ENCODE measurements around the gene JMJD8. TPM values are rescaled to one million over a fixed set of nuclear protein-coding genes. Genes with fewer than 3 reads are reported as not detected.
A peak's percentile ranks its signal among the peaks of the same experiment; 100 is the strongest.

Gene JMJD8
- total RNA-seq, 2 experiments from 2014 or later, result 22.0 to 23.6 TPM

GRCh38 chr16:662095-662494 lies 22.0 kb downstream of the JMJD8 start:
- Histone ChIP-seq H3K9me3 (ENCODE audit: control insufficient read depth in 1 of 2, insufficient read depth in 1 of 2, low read length in 2 of 2) (no peaks in the 10 kb centered on the region), H3K36me3 (ENCODE audit: insufficient read depth, low read length) (no peaks in the 10 kb centered on the region), H3K27me3 (ENCODE audit: control insufficient read depth in 1 of 2, insufficient read depth in 2 of 2, low read length in 2 of 2) (no peaks in the 10 kb centered on the region), H3K4me1 (ENCODE audit: insufficient read depth, low read length) (peaks cover 24% of the 10 kb centered on the region), H3K4me3 (ENCODE audit: low read length) (no peak overlapping the region), H3K27ac (ENCODE audit: low read depth in 1 of 2, low read length in 2 of 2) (no peak overlapping the region)
- intact Hi-C loops (cut with DNase I, micrococcal nuclease), result loop anchor here in 1 of 2 experiments (5.0 kb wide), 1 partner anchor 70 kb away; the partner anchor contains the start of gene RAB40C
- H3K27ac Mint-ChIP-seq, result no peak overlapping the region
- H3K27me3 Mint-ChIP-seq, result no peaks in the 10 kb centered on the region
- no peak for ATAC-seq (ENCODE audit: poor library complexity)
- ChIA-PET POLR2A (no interaction called here), CTCF (interaction anchor here (1.7 kb wide), 1 partner anchor 270 kb away, joined by 4 read pairs; no protein-coding TSS in a partner anchor)
- no peaks in the 10 kb centered on the region for H3K36me3 Mint-ChIP-seq (ENCODE audit: low read depth)
- peaks cover 6% of the 10 kb centered on the region for H3K4me1 Mint-ChIP-seq (ENCODE audit: low read depth)
- DNase-seq, result no peak
- TF ChIP-seq CTCF (IDR thresholded peaks at IDR 0.05), result no peak
- H3K9me3 Mint-ChIP-seq, result no peaks in the 10 kb centered on the region
- no peak overlapping the region for H3K4me3 Mint-ChIP-seq

GRCh38 chr16:661184-661821 lies 22.8 kb downstream of the JMJD8 start:
- no peak for TF ChIP-seq CTCF (IDR thresholded peaks at IDR 0.05)
- POLR2A ChIA-PET, result no interaction called here
- Mint-ChIP-seq H3K4me1 (ENCODE audit: low read depth) (peaks cover 6% of the 10 kb centered on the region), H3K9me3 (no peaks in the 10 kb centered on the region), H3K27me3 (no peaks in the 10 kb centered on the region), H3K36me3 (ENCODE audit: low read depth) (no peaks in the 10 kb centered on the region), H3K27ac (no peak overlapping the region), H3K4me3 (peak overlapping the region; percentile 56)
- intact Hi-C loops (cut with DNase I, micrococcal nuclease), result loop anchor here in 1 of 2 experiments (5.0 kb wide), 1 partner anchor 69 kb away; the partner anchor contains the start of gene RAB40C
- H3K4me3 ChIP-seq (ENCODE audit: low read length), result no peak overlapping the region
- H3K36me3 ChIP-seq (ENCODE audit: insufficient read depth, low read length), result no peaks in the 10 kb centered on the region
- CTCF ChIA-PET, result interaction anchor here (1.7 kb wide), 1 partner anchor 269 kb away, joined by 4 read pairs; no protein-coding TSS in a partner anchor
- H3K27me3 ChIP-seq (ENCODE audit: control insufficient read depth in 1 of 2, insufficient read depth in 2 of 2, low read length in 2 of 2), result no peaks in the 10 kb centered on the region
- peaks cover 16% of the 10 kb centered on the region for H3K4me1 ChIP-seq (ENCODE audit: insufficient read depth, low read length)
- DNase-seq, result no peak
- H3K9me3 ChIP-seq (ENCODE audit: control insufficient read depth in 1 of 2, insufficient read depth in 1 of 2, low read length in 2 of 2), result no peaks in the 10 kb centered on the region
- H3K27ac ChIP-seq (ENCODE audit: low read depth in 1 of 2, low read length in 2 of 2), result no peak overlapping the region
- ATAC-seq (ENCODE audit: poor library complexity), result no peak

- Mint-ChIP-seq H3K36me3 (ENCODE audit: low read depth) (no peaks in the 10 kb centered on the region), H3K4me1 (ENCODE audit: low read depth) (peaks cover 6% of the 10 kb centered on the region), H3K9me3 (no peaks in the 10 kb centered on the region), H3K27ac (no peak overlapping the region), H3K27me3 (no peaks in the 10 kb centered on the region), H3K4me3 (peak overlapping the region; percentile 56)
- Histone ChIP-seq H3K4me3 (ENCODE audit: low read length) (no peak overlapping the region), H3K27me3 (ENCODE audit: control insufficient read depth in 1 of 2, insufficient read depth in 2 of 2, low read length in 2 of 2) (no peaks in the 10 kb centered on the region), H3K36me3 (ENCODE audit: insufficient read depth, low read length) (no peaks in the 10 kb centered on the region), H3K27ac (ENCODE audit: low read depth in 1 of 2, low read length in 2 of 2) (no peak overlapping the region), H3K4me1 (ENCODE audit: insufficient read depth, low read length) (peaks cover 16% of the 10 kb centered on the region), H3K9me3 (ENCODE audit: control insufficient read depth in 1 of 2, insufficient read depth in 1 of 2, low read length in 2 of 2) (no peaks in the 10 kb centered on the region)
- ATAC-seq (ENCODE audit: poor library complexity), result peak; percentile 81
- intact Hi-C loops (cut with DNase I, micrococcal nuclease), result loop anchor here in 1 of 2 experiments (5.0 kb wide), 1 partner anchor 68 kb away; the partner anchor contains the start of gene RAB40C
- ChIA-PET POLR2A (no interaction called here), CTCF (no interaction called here)
- DNase-seq, result peak; percentile 33 to 86 (median 64)
- TF ChIP-seq CTCF (IDR thresholded peaks at IDR 0.05), result no peak
Measured at GRCh38 chr16:660459-661183, 23.5 kb downstream of the JMJD8 start.

Data from CD4-positive, alpha-beta T cell (primary cell).